AG09319 (cell line): ENCODE results near the gene FMNL2.

ENCODE experiments used
- DNase-seq: peaks from one replicate; pipeline ENCODE4 v3.0.0-alpha.2; 2010; ENCODE audit warnings: low read depth; ENCODE audit errors: extremely low read depth
- CTCF ChIP-seq: IDR thresholded peaks from 2 replicates; pipeline ENCODE4 v1.5.1; 2011; ENCODE audit warnings: low read depth, mild to moderate bottlenecking, inconsistent platforms, low read length, moderate library complexity

The FMNL2 gene

GRCh38 chr2:152328013-152328412 is 7.0 kb upstream of the FMNL2 start:
- TF ChIP-seq CTCF = no peak
- DNase-seq = no peak

- no peak for TF ChIP-seq CTCF
- DNase-seq = no peak
These were observed 4.6 kb upstream of the FMNL2 start for GRCh38 chr2:152330235-152330866.

- no peak for DNase-seq
- no peak for TF ChIP-seq CTCF
These were observed 316 bp upstream of the FMNL2 start for GRCh38 chr2:152334701-152335015.

- DNase-seq = no peak
- TF ChIP-seq CTCF = no peak
These were observed 748 bp downstream of the FMNL2 start for GRCh38 chr2:152335726-152336118.

- no peak for DNase-seq
These were observed 1.3 kb downstream of the FMNL2 start for GRCh38 chr2:152336119-152336853.

GRCh38 chr2:152336854-152337510 is 2.0 kb downstream of the FMNL2 start:
- TF ChIP-seq CTCF = no peak
- peak; percentile 77 for DNase-seq

More at GRCh38 chr2:152336119-152336853, 1.3 kb downstream of the FMNL2 start:
- no peak for TF ChIP-seq CTCF

- DNase-seq = no peak
- TF ChIP-seq CTCF = no peak
These were observed 2.5 kb downstream of the FMNL2 start for GRCh38 chr2:152337511-152337903.
